NCI-H2196 (cell line): Measurements from ENCODE around the gene PLAAT4.
A peak's percentile ranks its signal among the peaks of the same experiment; 100 is the strongest.
"Not testable (repeated sequence)": the region's sequence is repeated elsewhere in the genome, so short reads cannot be mapped to it uniquely, and the experiment has no call there.

Source experiments
- DNase-seq: peaks from one replicate; lab custom pipeline; 2025; ENCODE audit not compliant: unreplicated experiment; lab: John Stamatoyannopoulos, UW

The PLAAT4 gene

DNA sequence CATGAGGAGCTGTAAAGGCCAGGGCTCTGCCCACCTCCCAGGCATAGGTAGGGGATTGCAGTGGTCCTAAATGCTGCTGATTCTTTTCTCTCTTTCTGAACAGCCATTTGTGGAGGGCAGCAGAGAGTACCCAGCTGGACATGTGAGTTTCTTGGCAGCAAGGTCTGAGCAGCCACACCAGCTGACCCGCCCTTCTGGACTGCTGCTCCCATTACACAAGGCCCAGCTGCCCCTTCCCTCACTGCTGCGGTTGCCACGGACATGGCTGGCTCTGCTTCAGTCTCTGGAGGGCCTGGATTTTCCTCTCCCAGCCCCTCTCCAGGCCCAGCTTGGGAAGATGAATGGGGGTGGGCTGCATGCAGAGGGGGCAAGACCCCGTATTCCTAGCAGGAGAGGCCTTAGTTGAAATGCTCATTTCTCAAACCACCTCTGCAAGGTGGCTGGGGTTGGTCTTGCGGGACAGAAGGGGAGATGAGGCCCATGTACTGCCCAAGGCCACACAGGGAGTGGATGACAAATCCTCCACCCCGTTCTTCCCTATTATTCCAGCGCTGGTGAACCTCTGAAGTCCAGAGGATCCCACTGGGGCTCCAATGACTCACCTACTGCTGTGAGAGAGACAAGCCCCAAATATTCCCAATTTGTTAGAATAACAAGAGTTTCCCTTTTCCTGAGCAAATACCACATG, 26.1 kb upstream of the PLAAT4 start:
- peak; percentile 13 for DNase-seq

DNA sequence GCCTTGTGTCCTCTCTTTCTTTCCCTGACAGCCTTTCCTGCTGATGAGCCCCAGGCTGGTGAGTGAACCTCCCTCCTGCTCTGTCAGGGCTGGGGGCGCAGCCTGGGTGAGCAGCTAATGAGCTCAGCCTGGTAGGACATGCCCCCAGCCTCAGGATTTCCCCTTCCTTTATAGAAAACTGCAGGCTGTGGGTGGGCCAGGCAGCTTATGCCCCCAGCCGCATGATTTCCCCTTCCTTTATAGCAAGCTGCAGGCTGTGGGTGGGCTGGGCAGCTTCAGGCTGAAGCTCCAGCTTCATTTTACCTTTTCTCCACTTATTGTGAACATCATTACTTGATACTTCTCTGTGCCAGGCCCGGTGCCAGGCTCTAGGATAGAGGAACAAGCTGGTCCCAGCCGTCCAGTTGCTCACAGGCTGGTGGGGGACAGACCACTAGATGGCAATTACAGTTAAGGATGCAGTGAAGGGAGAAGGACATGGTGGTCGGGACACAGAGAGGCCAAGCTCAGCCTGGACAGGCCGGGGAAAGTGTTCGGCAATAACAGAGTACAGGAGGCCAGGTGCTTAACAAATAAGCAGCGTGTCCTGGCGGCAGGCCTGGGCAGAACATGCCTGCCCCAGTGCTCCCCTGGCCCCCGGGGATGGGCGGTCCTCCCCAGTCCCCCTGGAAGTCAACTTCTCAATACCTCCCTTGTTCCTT, 25.4 kb upstream of the PLAAT4 start:
- DNase-seq = no peak

DNA sequence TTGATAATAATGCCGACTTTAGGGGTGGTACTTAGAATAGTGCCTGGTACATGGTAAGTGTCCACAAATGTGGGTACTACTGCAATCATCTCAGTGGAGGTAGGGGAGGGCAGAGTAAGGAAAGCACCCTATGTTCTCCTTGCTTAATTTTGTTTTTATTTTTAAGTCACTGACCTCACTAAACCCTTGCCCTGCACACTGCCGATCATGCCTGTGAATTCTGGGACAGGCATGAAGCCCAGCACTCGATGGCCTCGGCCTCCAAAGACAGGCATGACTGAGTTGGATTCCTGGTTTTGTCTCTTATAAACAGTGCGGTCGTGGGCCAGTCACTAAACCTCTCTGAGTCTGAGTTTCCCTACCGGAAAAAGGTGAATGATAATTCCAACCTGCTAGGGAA, 23.8 kb upstream of the PLAAT4 start:
- no peak for DNase-seq

DNA sequence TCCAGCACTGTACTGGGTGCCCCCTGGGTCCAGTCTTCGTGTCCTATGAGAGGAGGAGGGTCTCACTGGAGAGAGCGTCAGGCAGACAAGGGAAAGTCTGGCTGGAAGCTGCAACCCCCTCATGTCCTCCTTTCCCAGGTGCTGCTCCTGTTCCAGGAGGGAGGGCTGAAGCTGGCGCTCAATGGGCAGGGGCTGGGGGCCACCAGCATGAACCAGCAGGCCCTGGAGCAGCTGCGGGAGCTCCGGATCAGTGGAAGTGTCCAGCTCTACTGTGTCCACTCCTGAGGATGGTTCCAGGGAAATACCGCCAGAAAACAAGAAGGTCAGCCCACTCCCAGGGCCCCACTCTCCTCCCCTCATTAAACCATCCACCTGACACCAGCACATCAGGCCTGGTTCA, 20.5 kb upstream of the PLAAT4 start:
- no peak for DNase-seq

DNA sequence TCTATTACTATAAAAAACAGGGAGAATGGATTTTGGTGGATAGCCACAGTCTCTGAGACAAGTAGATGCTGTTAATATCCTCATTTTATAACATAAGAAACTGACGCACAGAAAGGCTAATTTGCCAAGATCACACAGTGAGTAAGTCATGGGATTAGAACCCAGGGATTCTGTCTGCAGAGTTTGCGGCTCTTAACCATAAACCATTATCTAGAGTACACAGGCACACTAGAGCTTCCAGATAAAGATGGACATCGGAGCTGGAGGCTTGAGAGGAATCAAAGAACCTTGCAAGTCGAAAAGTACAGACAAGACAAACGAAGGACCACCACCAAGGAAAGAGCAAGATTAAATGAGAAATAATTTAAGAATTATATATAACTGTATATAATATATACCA, 19.5 kb upstream of the PLAAT4 start:
- no peak for DNase-seq

DNA sequence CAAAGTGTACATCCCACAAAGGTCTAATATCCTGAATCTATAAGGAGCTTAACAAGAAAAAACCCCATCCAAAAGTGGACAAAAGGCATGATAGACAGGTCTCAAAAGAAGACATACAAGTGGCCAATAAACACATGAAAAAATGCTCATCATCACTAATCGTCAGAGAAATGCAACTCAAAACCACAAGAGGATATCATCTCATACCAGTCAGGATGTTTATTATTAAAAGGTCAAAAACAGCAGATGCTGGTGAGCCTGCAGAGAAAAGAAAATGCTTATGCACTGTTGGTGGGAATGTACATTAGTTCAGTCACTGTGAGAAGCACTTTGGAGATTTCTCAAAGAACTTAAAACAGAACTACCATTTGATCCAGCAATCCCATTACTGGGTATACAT, 18.1 kb upstream of the PLAAT4 start:
- DNase-seq = no peak

DNA sequence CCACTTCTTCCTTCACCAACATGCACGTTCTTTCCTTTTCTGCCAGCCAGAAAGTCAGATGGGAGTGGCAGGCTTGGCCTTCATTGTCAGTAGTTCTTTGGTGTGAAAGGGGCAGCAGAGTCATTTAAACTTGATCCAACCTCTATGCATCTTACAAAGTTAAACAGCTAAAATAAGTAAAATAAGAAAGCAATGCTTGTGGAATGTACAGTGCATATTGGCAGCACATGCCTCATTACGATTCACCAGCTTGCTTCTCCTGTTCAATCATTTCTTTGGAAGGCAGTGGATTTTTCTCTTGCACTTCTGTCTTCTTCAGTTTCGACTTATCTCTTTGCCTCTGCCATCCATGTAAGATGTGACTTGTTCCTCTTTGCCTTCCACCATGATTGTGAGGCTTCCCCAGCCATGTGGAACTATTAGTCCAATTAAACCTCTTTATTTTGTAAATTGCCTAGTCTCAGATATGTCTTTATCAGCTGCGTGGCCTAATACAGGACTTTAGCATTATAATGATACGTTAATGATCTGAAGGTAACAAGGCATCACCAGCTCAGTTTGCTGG, 15.9 kb upstream of the PLAAT4 start:
- no peak for DNase-seq

DNA sequence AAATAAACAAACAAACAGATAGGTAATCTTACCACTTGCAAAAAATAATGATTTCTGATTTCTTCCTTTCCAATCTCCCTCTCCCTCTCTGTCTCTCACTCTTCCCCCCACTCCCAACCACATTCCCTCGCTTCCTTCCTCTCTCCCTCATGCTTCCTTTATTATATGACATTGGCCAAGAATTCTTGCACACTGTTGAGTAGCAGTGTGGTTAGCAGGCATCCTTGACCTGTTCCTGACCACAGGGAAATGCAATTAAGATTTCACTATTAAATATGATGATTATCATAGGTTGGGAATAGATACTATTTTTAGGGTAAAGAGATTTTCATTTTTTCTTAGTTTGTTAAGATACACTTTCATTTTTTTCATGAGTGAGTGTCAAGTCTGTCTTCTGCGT, 14.7 kb upstream of the PLAAT4 start:
- DNase-seq = no peak

DNA sequence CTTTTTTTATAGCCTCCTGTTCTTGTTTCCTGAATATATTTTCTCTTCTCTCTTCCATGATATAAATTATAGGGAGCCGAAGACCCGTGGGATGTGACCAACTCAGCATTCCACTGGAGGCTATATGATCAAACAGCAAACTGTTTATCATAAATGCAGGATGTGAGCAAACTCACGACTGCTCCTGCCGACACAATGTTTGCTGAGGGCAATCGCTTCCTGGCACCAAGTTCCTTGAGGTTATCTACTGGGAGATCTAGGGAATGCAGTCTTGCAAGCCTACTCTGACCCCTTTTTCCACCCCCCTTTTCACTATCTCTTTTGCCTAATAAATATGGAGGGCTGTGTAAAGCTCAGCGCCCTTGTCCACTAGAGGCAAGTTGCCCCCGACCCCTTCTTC, 13.5 kb upstream of the PLAAT4 start:
- DNase-seq = no peak

DNA sequence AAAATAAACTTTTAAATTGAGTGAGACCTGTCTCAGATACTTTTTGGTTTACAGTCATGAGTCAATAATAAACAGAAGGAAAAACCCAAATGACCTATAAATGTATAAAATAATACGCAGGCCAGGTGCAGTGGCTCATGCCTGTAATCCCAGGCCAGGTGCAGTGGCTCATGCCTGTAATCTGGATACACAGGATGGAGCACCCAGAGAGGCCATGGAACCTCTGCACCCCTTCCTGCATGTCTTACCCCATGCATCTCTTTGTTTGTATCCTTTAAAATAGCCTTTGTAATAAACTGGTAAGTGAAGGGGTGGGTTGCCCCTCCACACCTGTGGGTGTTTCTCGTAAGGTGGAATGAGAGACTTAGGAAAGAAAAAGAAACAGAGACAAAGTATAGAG, 8.9 kb upstream of the PLAAT4 start:
- DNase-seq = no peak

DNA sequence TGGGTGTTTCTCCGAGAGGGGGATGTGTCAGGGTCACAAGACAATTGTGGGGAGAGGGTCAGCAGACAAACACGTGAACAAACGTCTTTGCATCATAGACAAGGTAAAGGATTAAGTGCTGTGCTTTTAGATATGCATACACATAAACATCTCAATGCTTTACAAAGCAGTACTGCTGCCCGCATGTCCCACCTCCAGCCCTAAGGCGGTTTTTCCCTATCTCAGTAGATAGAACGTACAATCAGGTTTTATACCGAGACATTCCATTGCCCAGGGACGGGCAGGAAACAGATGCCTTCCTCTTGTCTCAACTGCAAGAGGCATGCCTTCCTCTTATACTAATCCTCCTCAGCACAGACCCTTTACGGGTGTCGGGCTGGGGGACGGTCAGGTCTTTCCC, 8.5 kb upstream of the PLAAT4 start:
- DNase-seq = not testable (repeated sequence)

DNA sequence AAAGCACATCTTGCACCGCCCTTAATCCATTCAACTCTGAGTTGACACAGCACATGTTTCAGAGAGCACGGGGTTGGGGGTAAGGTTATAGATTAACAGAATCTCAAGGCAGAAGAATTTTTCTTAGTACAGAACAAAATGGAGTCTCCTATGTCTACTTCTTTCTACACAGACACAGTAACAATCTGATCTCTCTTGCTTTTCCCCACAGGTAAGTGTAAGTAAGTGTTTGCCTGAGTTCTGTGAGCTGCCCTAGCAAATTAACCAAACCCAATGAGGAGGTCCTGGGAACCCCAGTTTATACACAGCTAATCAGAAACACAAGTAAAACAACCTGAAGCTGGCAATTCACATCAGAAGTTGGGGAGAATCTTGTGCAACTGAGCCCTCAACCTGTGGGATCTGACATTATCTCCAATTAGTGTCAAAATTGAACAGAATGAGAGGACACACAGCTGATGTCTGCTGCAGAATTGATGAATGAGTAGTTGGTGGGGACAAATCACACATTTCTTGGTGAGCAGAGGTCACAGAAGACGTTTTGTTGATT, 7.8 kb upstream of the PLAAT4 start:
- not testable (repeated sequence) for DNase-seq

DNA sequence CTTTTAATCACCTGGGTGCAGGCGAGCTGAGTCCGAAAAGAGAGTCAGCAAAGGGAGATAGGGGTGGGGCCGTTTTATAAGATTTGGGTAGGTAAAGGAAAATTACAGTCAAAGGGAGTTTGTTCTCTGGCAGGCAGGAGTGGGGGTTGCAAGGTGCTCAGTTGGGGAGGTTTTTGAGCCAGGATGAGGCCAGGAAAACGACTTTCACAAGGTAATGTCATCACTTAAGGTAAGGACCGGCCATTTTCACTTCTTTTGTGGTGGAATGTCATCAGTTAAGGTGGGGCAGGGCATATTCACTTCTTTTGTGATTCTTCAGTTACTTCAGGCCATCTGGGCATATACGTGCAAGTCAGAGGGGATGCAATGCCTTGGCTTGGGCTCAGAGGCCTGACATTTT, 7.2 kb upstream of the PLAAT4 start:
- DNase-seq = not testable (repeated sequence)

DNA sequence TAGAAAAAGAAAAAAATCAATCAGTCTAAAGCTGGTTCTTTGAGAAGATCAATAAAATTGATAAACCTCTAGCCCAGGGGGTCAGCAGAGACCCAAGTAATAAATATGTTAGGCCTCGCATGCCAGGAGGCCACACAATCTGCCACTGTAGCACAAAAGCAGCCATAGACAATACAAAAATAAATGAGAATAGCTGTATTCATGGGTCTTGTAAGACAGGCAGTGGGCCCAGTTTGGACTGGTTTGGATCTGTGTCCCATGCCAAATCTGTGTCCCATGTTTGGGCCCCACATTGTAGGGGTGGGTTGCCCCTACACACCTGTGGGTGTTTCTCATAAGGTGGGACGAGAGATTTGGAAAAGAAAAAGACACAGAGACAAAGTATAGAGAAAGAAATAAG, 6.6 kb upstream of the PLAAT4 start:
- no peak for DNase-seq

DNA sequence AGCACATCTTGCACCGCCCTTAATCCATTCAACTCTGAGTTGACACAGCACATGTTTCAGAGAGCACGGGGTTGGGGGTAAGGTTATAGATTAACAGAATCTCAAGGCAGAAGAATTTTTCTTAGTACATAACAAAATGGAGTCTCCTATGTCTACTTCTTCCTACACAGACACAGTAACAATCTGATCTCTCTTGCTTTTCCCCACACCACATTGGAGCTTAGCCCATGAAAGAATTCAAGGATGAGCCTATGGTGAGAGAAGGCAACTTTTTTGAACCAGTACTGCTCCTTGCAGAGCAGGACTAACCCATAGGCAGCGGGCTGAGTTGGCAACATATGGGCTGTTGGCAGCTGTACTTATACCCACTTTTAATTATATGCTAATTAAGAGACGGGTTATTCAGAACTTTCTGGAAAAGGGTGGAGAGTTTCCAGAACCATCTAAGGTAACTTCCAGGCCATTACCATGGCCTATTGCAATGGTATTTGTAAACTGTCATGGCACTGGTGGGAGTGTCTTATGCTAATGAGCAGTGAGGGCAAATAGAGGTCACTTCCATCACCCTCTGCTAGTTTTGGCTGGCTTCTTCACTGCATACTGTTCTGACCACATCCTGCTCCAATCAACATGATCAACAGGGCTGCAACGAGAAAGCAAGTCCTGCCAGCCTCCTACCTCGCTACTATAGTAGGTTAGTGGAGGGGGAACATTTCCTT, 5.4 kb upstream of the PLAAT4 start:
- peak; percentile 25 for DNase-seq

DNA sequence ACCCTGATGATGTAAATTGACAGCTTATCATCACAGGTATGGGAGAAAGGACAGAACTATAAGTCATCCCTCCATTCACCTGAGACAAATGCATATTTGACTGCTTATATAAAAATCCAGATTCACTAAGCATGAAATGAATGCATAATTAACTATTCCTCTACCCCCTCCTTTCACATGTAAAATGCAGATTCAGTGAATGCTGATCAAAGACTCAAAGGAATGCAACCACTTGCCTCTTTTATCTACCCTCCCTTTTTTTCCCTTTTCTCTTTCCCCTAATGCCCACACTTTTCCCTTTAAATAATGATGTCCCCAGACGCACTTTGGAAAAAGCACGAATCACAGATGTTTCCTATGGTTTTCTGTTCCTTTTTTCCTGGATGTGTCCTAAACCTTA, 4.5 kb upstream of the PLAAT4 start:
- DNase-seq = no peak

DNA sequence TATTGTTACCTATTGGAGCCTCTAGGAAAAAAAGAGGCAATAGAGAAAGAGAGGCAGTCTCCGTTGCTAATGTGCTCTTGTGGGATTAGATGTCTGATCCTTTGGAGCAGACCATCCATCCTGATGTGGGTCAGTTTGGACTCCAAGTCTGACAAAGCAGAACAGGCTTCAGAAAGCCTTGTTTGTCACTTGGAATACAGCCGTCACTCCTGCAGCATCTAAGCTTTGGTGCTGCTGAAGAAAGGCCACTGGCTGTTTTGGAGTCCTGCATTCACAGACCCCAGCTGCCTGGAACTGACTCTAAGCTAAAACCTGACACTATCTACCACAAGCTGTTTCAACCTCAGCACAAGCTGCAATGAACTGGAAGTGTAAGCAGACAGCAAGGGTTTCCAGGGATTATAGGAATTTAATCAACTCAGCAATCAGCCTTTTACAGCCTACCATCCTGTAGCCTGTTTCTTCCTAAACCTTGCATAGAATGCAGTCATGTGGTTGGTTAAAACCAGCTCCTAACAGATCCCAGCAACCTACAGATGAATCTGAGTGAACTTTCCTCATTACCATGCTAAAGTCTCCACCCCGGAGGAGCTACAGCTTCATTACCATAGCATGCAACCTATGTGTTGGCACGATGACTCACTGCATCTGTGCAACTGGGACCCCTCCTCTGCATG, 3.7 kb upstream of the PLAAT4 start:
- DNase-seq = no peak

DNA sequence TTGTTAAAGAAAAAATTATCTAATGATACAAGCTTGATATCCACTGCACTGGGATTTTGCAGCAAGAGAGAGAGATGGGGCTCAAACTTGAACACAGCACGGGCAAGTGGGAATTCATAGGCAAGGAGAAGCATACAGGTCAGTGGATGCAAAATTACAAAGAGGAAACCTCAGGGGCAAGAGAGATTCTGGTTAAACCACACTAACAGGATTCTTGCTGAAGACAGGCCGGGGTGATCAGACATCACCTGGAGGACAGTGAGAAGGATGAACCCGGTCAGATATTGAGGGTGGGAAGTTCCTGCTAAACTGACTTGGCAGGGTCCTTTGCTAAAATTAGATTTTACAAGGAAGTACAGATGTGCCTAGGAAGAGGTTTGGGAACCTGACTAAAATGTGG, 2.5 kb upstream of the PLAAT4 start:
- no peak for DNase-seq

DNA sequence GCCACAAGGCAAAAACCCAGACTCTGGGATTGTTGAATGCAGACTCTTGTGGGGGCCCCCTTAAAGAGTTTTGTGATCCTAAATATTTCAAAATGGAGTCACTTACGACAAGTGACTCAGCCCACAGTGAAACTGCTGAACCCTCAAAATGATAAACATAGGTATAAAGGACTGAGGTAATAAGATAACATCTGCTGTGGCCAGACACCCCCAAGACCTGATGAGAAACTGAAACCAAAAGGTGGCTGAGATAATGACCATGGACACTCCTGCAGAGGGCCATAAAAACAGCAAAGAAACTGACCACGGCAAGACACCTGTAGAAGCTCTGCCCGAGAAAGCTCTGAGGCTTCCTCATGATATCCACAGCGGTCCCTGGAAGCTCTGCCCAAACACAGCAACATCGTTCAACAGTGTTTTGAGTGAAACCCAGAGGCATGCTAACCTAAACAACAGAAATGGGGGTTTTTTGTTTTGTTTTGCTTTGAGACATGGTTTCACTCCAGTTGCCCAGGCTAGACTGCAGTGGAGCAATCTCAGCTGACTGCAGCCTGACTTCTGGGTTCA, 1.6 kb upstream of the PLAAT4 start:
- no peak for DNase-seq

DNA sequence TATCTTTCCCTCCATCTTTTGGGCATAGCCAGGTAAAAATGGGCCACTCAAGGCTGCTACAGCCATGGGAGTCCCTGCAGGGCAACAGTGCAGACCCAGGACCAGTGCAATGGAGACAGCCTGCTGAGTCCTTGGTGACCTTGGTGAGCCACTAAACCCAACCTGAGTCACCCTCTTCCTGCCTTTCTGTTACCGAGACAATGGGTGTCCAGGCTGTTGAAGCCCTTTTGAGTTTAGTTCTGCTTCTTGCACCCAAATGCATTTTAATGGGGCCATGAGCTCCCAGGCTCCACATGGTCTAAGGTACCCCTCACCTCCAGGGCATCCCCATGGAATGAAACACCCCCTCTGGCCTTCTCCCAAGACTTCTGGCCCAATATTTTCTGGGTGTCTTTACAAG, 874 bp upstream of the PLAAT4 start:
- DNase-seq = no peak
